GM12865 (cell line): ENCODE measurements around the gene ICAM4.

Experiments
- DNase-seq: peaks from one replicate; pipeline ENCODE4 v3.0.0; 2010; ENCODE audit warnings: low read depth
- H3K4me3 ChIP-seq: 2 replicates; pipeline ENCODE4 v1.5.1; 2011; ENCODE audit warnings: mild to moderate bottlenecking, low read depth, low read length, control low read depth
- CTCF ChIP-seq: IDR thresholded peaks from 2 replicates; pipeline ENCODE4 v1.5.1; 2011; ENCODE audit warnings: low read length, control low read depth, low read depth, inconsistent platforms; ENCODE audit not compliant: insufficient read depth; ENCODE audit errors: missing control alignments

The ICAM4 gene

GRCh38 chr19:10321874-10322835 lies 35.4 kb downstream of the ICAM4 start:
- no peak overlapping the region for H3K4me3 ChIP-seq
- no peak for TF ChIP-seq CTCF
- DNase-seq = no peak

DNA sequence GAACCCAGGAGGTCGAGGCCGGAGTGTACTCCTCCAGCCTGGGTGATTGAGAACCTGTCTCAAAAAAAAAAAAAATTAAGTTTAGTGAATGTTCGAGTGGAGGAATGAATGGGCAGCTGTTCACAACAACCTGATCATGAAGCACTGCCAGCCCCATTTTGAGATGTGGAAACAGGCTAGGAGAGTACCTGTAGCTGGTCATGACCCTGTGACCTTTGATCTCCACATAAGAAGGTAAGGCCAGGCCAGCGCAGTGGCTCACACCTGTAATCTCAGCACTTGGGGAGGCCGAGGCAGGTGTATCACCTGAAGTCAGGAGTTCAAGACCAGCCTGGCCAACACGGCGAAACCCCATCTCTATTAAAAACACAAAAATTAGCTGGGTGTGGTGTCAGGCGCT lies 39.0 kb downstream of the ICAM4 start:
- TF ChIP-seq CTCF = no peak
- DNase-seq = no peak
- no peak overlapping the region for H3K4me3 ChIP-seq

- no peak for TF ChIP-seq CTCF
- DNase-seq = no peak
- H3K4me3 ChIP-seq = no peak overlapping the region
These were observed 41.0 kb downstream of the ICAM4 start for GRCh38 chr19:10327793-10328192.

GRCh38 chr19:10328558-10329429 lies 42.0 kb downstream of the ICAM4 start:
- H3K4me3 ChIP-seq = no peak overlapping the region
- no peak for DNase-seq
- no peak for TF ChIP-seq CTCF

DNA sequence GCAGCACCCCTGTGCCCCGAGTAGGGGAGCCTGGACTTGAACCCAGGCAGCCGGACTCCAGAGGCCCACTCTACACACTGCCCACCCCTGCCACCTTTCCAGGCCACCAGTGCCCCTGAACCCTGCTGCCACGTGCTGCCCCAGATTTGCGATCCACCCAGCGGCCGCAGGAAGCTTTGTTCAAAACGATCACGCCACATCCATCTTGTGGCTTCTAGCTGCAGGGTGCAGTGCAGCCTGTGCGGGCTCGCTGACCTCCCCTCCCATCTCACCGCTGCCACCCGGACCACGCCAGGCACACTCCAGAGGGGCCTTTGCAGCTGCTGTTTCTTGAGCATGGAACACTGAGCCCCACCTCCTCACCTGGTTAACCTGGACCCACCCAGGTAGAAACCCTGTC lies 42.8 kb downstream of the ICAM4 start:
- DNase-seq = no peak
- TF ChIP-seq CTCF = no peak

GRCh38 chr19:10332158-10332964 lies 45.6 kb downstream of the ICAM4 start:
- peak overlapping the region; percentile 75 for H3K4me3 ChIP-seq
- DNase-seq = no peak
- TF ChIP-seq CTCF = no peak

More for the DNA sequence above, 42.8 kb downstream of the ICAM4 start:
- no peak overlapping the region for H3K4me3 ChIP-seq
